NCI-H2081 (cell line): ENCODE data around the gene GALNT18.

Experiments used
- DNase-seq, 2 experiments: peaks; one replicate each; lab custom pipeline; 2025; lab: John Stamatoyannopoulos, UW

GALNT18 gene

GRCh38 chr11:11408436-11409221, 213.2 kb downstream of the GALNT18 start:
- no peak for DNase-seq

- DNase-seq = no peak
These were observed 214.1 kb downstream of the GALNT18 start for GRCh38 chr11:11407763-11408084.

- peak; percentile 37 to 69 for DNase-seq
These were observed 214.6 kb downstream of the GALNT18 start for GRCh38 chr11:11407065-11407762.

GRCh38 chr11:11406652-11407051, 215.2 kb downstream of the GALNT18 start:
- DNase-seq = no peak

- no peak for DNase-seq
These were observed 217.8 kb downstream of the GALNT18 start for GRCh38 chr11:11403763-11404725.

GRCh38 chr11:11401960-11402535, 219.8 kb downstream of the GALNT18 start:
- DNase-seq = no peak

GRCh38 chr11:11400635-11401232, 221.1 kb downstream of the GALNT18 start:
- no peak for DNase-seq

- DNase-seq = no peak
These were observed 221.7 kb downstream of the GALNT18 start for GRCh38 chr11:11400121-11400520.

GRCh38 chr11:11397781-11398180, 224.0 kb downstream of the GALNT18 start:
- DNase-seq = no peak

GRCh38 chr11:11397036-11397415, 224.8 kb downstream of the GALNT18 start:
- no peak for DNase-seq

GRCh38 chr11:11396301-11397035, 225.3 kb downstream of the GALNT18 start:
- no peak for DNase-seq

GRCh38 chr11:11395126-11395525, 226.7 kb downstream of the GALNT18 start:
- no peak for DNase-seq

GRCh38 chr11:11394241-11394640, 227.6 kb downstream of the GALNT18 start:
- no peak for DNase-seq

- DNase-seq = no peak
These were observed 229.9 kb downstream of the GALNT18 start for GRCh38 chr11:11391796-11392463.

- no peak for DNase-seq
These were observed 230.6 kb downstream of the GALNT18 start for GRCh38 chr11:11391169-11391568.

GRCh38 chr11:11390068-11390771, 231.6 kb downstream of the GALNT18 start:
- DNase-seq = no peak

GRCh38 chr11:11389238-11389637, 232.6 kb downstream of the GALNT18 start:
- peak in 1 of 2 experiments; percentile 16 for DNase-seq

- DNase-seq = no peak
These were observed 234.0 kb downstream of the GALNT18 start for GRCh38 chr11:11387622-11388305.

- no peak for DNase-seq
These were observed 234.6 kb downstream of the GALNT18 start for GRCh38 chr11:11387207-11387606.
